CD4-positive, alpha-beta T cell treated with Interleukin-6 for 4 hours (primary cell): ENCODE measurements around the gene EPHB3.

Source experiments
- DNase-seq: peaks from one replicate; pipeline ENCODE4 v3.0.0-alpha.2; 2020; ENCODE audit warnings: mixed read lengths

EPHB3 gene

DNA sequence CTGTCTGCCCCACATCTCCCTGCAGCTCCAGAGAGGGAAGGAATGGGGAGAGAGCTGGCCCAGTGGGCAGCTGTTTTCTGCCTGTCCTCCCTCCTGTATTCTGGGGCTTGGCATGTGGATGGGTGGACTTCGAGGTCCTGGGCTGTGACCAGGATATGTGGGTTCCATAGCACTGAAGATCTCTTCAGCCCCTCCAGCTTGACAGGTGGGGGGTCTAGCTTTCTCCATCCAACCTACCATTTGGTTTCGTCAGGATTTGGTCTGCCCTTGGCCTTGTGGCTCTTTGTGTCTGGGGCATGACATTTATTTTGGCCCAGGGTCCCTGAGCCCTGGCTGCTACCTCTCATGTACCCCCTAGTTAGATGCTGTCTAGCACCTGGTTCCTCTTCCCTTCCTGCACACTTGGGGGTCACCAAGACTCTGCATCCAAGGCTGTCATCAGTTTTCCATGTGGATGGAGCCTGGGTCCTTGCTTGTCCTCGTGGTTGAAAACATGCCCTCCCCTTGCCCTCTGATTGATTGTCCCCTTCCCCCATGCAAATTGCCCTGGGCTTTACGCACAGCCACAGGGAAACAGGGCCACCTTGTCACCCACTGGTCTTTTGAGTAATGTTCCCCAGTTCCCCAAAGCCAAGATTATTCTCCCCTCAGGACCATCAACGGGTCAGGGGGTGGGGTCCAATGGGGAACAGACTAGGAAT is 3.2 kb downstream of the EPHB3 start:
- no peak for DNase-seq

DNA sequence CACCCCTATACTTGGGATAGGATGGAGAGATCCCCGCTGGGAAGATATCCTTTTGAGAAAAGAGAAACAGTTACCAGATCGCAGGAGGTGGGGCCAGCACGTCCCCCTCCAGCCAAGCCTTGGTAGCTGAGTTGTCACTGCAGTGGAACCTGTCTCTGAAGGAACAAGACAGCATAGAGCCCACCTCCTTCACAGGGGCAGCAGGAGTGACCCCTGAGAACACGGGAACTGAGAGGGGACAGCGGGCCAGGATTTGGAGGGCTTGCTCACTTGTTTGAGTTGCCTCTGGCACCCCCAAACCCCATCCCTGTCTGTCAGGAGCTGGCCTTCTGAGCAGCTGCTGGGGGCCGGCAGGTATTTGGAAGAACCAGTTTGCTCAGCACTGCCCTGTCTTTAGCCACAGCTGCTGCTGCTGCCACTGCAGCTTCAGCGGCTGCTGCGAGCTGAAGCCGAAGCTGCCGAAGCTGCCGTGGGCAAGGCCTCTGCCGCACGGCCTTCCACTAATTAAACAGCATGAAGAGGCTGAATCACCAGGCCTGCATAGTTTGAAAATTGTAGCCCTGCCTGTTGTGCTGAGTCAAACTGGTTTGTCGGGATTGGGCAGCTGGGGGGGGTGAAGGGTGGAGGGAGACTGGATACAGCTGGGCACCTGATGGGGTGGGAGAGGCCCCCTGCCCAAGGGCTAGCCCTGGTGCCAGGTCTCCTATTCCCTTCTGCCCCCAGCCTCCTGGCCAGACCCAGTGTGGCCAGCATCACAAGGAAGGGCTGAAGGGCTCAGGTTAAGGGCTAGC is 4.0 kb downstream of the EPHB3 start:
- DNase-seq, result no peak

DNA sequence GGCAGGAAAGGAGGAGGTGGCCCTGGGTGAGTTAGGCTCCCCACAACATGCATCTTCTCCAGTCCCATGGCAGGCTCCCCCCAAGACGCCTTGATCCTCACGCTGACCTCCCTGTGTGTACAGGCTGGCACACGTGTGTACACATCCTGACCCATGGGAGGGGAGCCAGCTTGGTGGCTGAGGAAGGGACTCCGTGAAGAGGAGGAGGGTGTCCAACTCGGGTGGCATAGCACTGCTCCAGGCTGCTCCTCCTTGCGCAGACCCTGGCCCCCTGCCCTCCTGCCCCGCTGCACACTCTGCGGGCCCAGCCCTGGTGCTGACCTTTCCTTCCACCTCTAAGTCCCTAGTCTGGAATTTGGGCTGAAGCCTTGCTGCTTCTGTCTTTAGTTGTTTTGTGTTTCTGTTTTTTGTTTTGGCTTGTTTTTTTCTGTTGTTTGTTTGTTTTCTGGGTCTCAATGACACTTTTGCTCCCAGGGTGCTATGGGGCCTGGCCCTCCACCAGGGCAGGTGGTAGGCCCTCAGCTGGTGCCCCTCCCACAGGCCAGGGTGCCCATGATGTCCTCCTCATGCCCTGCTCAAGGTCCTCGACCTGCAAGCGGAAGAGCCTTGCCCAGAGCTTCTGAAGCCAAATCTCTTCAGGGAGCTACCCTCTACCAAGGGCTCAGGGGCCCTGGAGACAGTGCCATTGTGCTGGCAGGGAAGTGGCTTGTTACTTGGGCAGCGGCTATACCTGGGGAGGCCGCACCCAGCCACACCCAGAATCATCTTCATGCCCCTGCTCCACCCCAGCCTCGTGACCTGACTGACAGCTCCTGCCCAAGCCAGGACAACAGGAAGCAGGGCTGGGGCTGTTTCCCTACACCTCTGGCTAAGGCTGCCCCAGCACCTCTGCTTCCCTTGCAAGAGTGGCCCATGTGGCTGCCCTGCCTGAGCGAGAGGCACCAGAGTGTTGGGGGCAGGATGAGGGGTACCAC is 5.1 kb downstream of the EPHB3 start:
- no peak for DNase-seq

DNA sequence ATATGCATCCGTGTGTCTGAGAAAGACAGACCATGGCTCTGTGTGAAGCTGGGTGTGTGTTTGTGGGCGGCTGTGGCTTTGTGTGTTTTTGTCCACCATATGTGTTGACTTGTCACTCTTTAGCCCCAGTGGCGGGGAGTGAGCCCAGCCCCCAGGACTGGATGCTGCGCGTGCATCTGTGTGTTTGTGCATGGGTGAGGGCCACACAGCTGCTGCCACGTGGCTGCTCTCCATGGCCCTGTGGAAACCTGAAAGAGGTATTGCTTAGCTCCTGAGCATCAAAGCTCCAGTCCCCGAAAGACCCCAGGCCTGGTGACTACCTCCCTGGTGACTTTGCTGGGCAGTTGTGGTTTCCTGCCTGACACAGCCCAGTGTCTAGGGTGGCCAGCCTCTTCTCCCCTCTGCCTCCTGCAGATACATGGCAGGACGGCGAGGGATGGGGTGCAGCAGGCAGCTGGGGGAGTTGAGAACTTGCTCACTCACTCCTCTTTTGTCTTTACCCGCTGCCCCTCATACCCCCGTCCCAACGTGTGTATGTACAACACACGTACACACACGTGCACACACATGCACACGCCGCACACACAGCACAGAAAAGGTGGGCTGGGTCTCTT is 6.5 kb downstream of the EPHB3 start:
- DNase-seq, result no peak

DNA sequence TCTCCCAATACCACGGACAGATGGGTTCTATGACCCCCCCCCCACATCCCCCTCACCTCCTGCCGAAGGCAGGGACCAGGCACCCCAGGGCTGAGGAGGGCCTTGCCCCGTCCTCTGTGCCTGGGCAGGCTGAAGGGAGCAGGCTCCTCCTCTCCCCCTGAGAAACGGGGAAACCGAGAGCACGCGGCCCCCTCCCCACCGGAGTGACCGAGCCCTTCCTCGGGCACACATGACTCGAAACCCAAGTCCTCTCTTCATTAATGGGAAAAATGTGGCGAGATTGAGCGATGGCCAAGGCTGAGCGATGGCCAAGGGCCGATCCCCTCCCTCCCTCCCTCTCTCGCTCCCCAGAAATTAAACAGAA is 7.0 kb downstream of the EPHB3 start:
- no peak for DNase-seq

DNA sequence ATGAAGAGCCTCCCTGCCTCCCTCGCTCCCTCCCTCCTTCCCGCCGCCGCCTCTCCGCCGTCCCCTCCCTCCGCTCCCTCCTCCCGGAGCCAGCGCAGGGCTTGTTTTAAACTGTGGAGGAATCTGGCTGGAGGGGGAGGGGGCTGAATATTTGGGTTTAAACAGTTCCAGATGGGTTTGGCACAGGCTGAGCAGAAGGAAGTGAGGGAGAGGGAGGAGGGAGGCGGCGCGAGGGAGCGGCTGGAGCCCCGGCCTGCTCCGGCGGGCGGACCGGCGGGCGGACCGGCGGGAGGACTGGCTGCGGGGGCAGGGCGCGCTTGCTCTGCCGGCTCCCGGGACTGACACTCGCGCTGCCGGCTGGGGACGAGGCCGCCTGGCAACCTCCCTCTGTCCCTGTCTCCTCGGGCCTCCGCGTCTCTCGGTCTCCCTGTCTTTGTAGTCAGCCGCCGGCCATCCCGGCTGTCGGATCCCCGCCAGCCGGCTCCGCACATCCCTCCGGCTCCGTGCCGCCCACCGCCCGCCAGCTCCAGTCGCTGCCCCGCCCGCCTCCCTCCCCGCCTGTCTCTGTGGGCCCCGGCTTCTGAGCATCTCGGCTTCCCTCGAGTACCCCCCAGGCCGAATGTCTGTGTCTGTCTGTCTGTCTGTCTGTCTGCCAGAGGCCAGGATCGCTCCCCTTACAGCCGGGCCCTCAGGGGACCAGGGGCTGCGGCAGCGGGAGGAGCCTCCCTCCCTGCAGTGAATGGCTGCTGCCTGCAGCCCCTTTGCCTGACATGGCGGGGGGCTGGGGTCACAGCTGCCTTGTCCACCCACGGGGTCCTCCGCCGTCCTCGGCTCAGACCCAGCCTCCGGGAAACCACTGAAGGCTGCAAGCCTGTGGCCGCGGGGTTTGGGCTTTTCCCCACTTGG is 7.6 kb downstream of the EPHB3 start:
- DNase-seq, result peak; percentile 34

DNA sequence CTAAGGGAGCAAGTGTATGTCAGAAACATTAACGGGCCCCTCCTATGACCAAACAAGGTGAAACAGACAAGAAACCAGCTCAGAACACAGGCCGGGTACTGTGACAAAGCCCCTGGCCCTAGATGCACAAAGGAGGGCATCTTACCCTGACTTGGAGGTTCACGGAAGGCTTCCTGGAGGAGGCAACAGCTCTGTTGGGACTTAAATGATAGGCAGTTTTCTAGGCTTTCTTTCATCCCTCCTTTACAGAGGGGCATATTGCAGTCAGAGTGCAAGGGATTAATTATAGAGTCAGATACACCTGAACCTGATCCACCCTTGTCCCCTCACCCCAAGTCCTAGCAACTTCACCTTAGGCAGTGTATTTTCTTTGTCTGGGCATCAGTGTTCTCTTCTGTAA is 8.4 kb downstream of the EPHB3 start:
- DNase-seq, result no peak

DNA sequence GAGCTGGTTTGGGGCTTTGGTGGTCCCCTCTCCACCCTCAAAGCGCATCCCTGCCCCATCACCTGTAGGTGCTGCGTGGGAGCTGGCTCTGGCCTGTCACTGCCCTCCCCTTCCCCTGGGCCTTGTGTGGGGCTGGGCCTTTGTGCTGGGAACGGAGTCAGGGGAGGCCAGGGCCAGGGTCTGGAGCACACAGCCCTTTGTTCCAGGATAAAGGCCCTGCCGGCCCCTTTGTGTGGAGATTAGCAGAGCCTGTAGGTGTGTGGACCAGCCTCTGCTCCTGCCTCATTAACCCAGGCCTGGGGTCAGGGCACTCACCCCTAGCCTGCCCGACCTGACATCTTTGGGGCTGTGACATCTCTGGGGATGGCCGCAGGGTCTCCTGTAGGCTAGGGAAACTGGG is 8.9 kb downstream of the EPHB3 start:
- DNase-seq, result no peak

DNA sequence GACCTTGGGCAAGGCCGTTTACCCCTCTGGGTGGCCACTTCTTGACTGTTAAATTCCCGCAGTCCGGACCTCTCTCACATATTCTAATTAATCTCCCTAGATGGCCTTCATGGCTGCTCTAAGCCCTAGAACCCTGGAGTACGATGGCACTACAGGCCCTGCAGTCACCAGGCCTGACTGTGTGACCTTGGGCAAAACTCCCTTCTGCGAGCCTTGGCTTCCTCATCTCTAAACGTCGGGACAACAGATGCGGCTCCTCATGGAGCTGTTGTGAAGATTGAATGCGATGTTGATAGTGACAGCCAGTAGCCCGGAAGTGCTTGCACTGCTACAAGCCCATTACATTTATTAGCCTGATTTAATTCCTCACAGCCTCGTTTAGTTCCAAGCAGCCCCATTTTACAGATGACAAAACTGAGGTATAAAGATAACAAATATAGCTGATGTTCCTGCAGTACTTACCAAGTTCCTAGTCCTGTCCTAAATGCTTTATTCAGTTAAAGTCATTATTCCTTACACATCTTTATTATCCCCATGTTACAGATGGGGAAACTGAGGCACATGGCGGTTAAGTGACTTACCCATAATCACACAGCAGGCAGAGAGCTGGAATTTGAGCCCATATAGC is 10.3 kb downstream of the EPHB3 start:
- no peak for DNase-seq

DNA sequence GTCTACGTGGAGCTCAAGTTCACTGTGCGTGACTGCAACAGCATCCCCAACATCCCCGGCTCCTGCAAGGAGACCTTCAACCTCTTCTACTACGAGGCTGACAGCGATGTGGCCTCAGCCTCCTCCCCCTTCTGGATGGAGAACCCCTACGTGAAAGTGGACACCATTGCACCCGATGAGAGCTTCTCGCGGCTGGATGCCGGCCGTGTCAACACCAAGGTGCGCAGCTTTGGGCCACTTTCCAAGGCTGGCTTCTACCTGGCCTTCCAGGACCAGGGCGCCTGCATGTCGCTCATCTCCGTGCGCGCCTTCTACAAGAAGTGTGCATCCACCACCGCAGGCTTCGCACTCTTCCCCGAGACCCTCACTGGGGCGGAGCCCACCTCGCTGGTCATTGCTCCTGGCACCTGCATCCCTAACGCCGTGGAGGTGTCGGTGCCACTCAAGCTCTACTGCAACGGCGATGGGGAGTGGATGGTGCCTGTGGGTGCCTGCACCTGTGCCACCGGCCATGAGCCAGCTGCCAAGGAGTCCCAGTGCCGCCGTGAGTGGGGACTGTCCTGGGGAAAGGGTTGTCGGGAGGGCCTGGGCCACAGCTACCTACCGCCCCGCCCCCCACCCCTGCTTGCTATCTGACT is 11.2 kb downstream of the EPHB3 start:
- no peak for DNase-seq

DNA sequence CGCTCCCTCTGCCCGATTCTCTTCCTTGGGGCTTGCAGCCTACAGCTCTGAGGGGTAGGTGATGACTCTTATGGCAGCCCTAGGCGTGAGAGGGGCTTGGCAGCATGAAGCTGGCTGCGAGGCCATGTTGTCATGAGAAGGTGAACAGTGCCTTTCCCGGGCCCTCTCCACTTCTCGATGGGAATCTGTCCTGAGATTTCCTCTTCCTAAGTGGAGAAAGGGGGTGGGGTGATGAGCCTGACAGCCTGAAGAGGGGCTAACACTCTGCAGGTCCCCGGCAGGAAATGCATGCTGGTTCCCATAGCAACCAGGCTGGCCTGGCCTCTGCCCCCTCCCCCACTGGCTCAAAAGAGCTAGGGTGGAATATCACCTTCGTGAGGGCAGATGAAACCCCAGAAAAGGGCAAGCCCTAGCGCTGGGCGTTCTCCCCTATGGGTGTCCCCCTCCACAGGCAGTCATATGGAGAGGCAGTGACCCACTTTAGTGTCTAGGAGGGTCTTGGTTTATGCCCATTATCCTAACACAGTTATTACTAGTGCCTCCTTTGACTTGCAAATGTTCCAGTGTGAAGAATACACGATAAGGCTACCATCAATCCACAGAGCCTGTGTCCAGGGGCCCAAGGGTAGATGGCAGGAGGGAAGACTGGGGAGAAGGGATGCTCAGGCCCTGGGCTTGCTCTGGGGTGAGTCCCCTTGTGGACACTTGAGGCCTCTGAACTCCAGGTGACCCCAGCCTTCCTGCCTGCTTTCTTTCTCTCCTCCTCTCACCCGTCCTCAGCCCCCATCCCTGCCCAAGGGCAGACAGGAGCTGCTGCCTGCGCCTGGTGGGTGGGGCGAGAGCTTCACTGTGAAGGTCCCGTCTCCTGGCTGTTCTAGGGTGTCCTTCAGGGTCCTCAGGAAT is 13.2 kb downstream of the EPHB3 start:
- DNase-seq, result no peak

DNA sequence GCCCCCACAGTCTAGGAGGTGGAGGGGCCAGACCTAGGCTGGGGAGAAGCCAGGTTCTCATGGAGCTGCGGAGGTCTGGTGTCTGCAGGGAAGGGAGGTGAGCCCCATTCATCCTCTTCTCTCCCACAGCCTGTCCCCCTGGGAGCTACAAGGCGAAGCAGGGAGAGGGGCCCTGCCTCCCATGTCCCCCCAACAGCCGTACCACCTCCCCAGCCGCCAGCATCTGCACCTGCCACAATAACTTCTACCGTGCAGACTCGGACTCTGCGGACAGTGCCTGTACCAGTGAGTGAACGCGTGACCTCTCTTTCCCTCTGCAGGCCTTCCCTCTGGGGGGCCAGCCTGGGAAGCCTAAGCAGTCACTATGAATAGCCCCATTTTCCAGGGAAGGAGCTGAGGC is 14.1 kb downstream of the EPHB3 start:
- DNase-seq, result no peak

DNA sequence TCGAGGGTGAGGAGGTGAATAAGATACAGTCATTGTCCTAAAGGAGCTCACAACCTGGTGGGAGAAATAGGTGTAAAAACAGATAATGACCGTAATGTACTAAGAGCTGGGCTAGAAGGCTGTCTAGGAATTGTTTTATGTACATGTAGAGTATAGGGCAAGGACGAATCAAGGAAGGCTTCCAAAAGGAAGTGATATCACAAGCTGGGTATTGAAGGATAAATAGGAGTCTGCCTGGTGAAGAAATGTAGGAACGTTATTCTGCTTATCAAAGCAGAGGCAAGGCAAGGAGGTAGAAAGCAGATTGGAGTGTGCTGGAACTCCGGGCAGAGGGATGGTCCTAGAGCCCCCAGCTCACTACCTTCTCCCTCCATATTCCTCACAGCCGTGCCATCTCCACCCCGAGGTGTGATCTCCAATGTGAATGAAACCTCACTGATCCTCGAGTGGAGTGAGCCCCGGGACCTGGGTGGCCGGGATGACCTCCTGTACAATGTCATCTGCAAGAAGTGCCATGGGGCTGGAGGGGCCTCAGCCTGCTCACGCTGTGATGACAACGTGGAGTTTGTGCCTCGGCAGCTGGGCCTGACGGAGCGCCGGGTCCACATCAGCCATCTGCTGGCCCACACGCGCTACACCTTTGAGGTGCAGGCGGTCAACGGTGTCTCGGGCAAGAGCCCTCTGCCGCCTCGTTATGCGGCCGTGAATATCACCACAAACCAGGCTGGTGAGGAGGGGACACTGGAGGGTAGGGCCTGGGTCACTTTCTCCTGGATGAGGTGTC is 15.1 kb downstream of the EPHB3 start:
- DNase-seq, result no peak

DNA sequence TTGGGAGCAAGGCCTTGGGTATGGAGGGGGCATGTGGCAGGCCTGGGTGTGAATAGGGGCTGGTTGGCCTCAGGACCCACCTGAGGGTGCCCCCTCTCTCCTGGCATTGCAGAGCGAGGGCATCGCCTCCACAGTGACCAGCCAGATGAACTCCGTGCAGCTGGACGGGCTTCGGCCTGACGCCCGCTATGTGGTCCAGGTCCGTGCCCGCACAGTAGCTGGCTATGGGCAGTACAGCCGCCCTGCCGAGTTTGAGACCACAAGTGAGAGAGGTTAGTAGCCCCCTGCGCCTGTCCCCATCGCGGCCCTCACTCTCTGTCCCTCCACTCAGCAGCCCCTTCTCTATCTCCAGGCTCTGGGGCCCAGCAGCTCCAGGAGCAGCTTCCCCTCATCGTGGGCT is 16.0 kb downstream of the EPHB3 start:
- DNase-seq, result no peak

DNA sequence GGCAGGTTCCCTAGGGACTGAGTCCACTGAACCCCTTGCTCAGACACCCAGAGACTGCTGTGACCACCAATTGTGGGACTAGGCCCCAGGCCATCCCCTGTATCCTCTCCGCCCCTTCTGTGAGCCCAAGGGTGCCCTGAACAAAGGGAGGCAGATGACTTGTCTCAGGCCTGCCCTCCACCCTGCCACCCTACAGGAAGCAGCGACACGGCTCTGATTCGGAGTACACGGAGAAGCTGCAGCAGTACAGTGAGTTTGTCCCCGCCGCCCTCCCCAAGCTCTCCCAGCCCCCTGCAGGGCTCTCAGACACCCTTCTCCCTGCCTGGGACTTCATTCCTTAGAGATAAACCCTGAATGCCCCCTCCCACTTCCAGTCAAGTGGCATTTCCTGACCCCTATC is 16.6 kb downstream of the EPHB3 start:
- no peak for DNase-seq

DNA sequence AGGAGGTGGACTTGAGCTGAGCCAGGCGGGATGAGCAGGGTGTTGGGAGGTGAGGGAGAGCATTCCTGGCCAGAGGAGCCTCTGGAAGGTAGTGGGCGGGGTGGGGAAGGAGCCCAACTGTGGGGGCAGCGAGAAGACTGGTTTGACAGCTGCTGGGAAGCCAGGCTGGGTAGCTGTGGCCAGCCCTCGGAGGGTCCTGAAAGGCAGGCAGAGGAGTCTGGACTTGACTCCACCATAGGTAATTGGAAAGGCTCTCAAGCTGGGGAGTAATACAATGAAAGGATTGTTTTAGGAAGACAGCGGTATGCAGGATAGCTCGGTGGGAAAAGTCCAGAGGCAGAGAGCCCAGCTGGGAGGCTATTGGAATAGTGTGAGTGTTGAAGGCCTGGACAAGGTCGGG is 17.2 kb downstream of the EPHB3 start:
- no peak for DNase-seq

DNA sequence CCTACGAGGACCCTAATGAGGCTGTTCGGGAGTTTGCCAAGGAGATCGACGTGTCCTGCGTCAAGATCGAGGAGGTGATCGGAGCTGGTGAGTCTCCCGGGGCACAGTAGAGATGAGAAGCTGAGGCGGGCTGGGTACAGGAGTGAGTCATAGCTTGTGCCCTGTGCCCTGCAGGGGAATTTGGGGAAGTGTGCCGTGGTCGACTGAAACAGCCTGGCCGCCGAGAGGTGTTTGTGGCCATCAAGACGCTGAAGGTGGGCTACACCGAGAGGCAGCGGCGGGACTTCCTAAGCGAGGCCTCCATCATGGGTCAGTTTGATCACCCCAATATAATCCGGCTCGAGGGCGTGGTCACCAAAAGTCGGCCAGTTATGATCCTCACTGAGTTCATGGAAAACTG is 17.9 kb downstream of the EPHB3 start:
- no peak for DNase-seq

DNA sequence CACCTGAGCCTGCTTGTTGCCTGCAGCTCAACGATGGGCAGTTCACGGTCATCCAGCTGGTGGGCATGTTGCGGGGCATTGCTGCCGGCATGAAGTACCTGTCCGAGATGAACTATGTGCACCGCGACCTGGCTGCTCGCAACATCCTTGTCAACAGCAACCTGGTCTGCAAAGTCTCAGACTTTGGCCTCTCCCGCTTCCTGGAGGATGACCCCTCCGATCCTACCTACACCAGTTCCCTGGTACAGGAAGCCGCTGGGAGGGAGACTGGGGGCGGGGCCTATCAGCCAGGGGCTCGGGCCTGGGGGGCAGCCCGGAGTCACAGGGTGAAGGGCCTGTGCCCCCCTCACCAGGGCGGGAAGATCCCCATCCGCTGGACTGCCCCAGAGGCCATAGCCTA is 18.8 kb downstream of the EPHB3 start:
- no peak for DNase-seq

DNA sequence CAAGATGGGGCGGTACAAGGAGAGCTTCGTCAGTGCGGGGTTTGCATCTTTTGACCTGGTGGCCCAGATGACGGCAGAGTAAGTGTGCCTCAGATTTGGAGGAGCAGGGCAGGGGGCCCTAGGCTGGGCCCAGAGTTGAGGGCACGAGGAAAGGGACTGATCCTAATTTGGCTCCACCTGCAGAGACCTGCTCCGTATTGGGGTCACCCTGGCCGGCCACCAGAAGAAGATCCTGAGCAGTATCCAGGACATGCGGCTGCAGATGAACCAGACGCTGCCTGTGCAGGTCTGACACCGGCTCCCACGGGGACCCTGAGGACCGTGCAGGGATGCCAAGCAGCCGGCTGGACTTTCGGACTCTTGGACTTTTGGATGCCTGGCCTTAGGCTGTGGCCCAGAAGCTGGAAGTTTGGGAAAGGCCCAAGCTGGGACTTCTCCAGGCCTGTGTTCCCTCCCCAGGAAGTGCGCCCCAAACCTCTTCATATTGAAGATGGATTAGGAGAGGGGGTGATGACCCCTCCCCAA is 19.8 kb downstream of the EPHB3 start:
- no peak for DNase-seq
